HEK293 (cell line): ENCODE results near the gene MARK4.

ENCODE experiments used
- KLF16 ChIP-seq: fragments of 450-650 bp; formaldehyde crosslinking; IDR thresholded peaks from 2 replicates; pipeline ENCODE4 v1.5.1; 2017; ENCODE audit warnings: missing biosample characterization, missing genetic modification characterization
- SP2 ChIP-seq: fragments of 450-650 bp; formaldehyde crosslinking; IDR thresholded peaks from 2 replicates; pipeline ENCODE4 v1.5.1; 2016; ENCODE audit warnings: missing biosample characterization, missing genetic modification characterization
- ZBTB49 ChIP-seq: fragments of 450-650 bp; formaldehyde crosslinking; IDR thresholded peaks from 2 replicates; pipeline ENCODE4 v1.5.1; 2016; ENCODE audit warnings: missing biosample characterization, missing genetic modification characterization, low read depth
- ZNF140 ChIP-seq: fragments of 450-650 bp; formaldehyde crosslinking; IDR thresholded peaks from 2 replicates; pipeline ENCODE4 v1.5.1; 2016; ENCODE audit warnings: missing biosample characterization, missing genetic modification characterization
- ZNF175 ChIP-seq: fragments of 450-650 bp; formaldehyde crosslinking; IDR thresholded peaks from 2 replicates; pipeline ENCODE4 v1.5.1; 2016; ENCODE audit warnings: missing biosample characterization, missing genetic modification characterization
- ZNF501 ChIP-seq: fragments of 450-650 bp; formaldehyde crosslinking; IDR thresholded peaks from 2 replicates; pipeline ENCODE4 v1.5.1; 2016; ENCODE audit warnings: missing biosample characterization, missing genetic modification characterization
- ZSCAN16 ChIP-seq: fragments of 450-650 bp; formaldehyde crosslinking; IDR thresholded peaks from 2 replicates; pipeline ENCODE4 v1.5.1; 2016; ENCODE audit warnings: missing biosample characterization, missing genetic modification characterization
- TF ChIP-seq, protein P1 (sequence below): fragments of 450-650 bp; formaldehyde crosslinking; IDR thresholded peaks from 2 replicates; pipeline ENCODE4 v1.5.1; 2016; ENCODE audit warnings: missing biosample characterization, missing genetic modification characterization
- TF ChIP-seq, protein P2 (sequence below): fragments of 450-650 bp; formaldehyde crosslinking; IDR thresholded peaks from 2 replicates; pipeline ENCODE4 v1.5.1; 2016; ENCODE audit warnings: missing biosample characterization, missing genetic modification characterization

GRCh38 chr19:45211751-45212381 lies 39.2 kb upstream of the MARK4 start:
- TF ChIP-seq ZSCAN16 (tag by site-specific recombination) = no peak
- no peak for TF ChIP-seq ZNF140
- TF ChIP-seq ZNF501 = no peak
- TF ChIP-seq ZBTB49 = no peak
- TF ChIP-seq, protein P1, sequence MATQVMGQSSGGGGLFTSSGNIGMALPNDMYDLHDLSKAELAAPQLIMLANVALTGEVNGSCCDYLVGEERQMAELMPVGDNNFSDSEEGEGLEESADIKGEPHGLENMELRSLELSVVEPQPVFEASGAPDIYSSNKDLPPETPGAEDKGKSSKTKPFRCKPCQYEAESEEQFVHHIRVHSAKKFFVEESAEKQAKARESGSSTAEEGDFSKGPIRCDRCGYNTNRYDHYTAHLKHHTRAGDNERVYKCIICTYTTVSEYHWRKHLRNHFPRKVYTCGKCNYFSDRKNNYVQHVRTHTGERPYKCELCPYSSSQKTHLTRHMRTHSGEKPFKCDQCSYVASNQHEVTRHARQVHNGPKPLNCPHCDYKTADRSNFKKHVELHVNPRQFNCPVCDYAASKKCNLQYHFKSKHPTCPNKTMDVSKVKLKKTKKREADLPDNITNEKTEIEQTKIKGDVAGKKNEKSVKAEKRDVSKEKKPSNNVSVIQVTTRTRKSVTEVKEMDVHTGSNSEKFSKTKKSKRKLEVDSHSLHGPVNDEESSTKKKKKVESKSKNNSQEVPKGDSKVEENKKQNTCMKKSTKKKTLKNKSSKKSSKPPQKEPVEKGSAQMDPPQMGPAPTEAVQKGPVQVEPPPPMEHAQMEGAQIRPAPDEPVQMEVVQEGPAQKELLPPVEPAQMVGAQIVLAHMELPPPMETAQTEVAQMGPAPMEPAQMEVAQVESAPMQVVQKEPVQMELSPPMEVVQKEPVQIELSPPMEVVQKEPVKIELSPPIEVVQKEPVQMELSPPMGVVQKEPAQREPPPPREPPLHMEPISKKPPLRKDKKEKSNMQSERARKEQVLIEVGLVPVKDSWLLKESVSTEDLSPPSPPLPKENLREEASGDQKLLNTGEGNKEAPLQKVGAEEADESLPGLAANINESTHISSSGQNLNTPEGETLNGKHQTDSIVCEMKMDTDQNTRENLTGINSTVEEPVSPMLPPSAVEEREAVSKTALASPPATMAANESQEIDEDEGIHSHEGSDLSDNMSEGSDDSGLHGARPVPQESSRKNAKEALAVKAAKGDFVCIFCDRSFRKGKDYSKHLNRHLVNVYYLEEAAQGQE (tag by site-specific recombination) = no peak
- TF ChIP-seq, protein P2, sequence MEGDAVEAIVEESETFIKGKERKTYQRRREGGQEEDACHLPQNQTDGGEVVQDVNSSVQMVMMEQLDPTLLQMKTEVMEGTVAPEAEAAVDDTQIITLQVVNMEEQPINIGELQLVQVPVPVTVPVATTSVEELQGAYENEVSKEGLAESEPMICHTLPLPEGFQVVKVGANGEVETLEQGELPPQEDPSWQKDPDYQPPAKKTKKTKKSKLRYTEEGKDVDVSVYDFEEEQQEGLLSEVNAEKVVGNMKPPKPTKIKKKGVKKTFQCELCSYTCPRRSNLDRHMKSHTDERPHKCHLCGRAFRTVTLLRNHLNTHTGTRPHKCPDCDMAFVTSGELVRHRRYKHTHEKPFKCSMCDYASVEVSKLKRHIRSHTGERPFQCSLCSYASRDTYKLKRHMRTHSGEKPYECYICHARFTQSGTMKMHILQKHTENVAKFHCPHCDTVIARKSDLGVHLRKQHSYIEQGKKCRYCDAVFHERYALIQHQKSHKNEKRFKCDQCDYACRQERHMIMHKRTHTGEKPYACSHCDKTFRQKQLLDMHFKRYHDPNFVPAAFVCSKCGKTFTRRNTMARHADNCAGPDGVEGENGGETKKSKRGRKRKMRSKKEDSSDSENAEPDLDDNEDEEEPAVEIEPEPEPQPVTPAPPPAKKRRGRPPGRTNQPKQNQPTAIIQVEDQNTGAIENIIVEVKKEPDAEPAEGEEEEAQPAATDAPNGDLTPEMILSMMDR (tag by site-specific recombination) = no peak
- TF ChIP-seq SP2 = no peak
- TF ChIP-seq KLF16 (tag by site-specific recombination) = no peak
- TF ChIP-seq ZNF175 (tag by site-specific recombination) = no peak
